GM06990 (cell line): ENCODE data around the gene PLK5.
"Not testable (repeated sequence)": the region's sequence is repeated elsewhere in the genome, so short reads cannot be mapped to it uniquely, and the experiment has no call there.

ENCODE experiments used
- DNase-seq: peaks from one replicate; pipeline ENCODE4 v3.0.0-alpha.2; 2011; ENCODE audit not compliant: insufficient read length; ENCODE audit errors: extremely low read depth
- H3K27me3 ChIP-seq: replicated peaks from 2 replicates; pipeline ENCODE4 v1.6.0; 2011; ENCODE audit warnings: low read length; ENCODE audit not compliant: control insufficient read depth, insufficient read depth
- H3K36me3 ChIP-seq: 2 replicates; pipeline ENCODE4 v1.5.1; 2011; ENCODE audit warnings: low read length; ENCODE audit not compliant: control insufficient read depth, insufficient read depth
- H3K4me3 ChIP-seq: replicated peaks from 2 replicates; pipeline ENCODE4 v1.5.1; 2011; ENCODE audit warnings: low read depth, mild to moderate bottlenecking, control low read depth, low read length
- CTCF ChIP-seq: IDR thresholded peaks from 2 replicates; pipeline ENCODE4 v1.5.1; 2011; ENCODE audit warnings: low read length, control low read depth, mild to moderate bottlenecking, inconsistent platforms; ENCODE audit not compliant: insufficient read depth, poor library complexity, severe bottlenecking

The PLK5 gene

DNA sequence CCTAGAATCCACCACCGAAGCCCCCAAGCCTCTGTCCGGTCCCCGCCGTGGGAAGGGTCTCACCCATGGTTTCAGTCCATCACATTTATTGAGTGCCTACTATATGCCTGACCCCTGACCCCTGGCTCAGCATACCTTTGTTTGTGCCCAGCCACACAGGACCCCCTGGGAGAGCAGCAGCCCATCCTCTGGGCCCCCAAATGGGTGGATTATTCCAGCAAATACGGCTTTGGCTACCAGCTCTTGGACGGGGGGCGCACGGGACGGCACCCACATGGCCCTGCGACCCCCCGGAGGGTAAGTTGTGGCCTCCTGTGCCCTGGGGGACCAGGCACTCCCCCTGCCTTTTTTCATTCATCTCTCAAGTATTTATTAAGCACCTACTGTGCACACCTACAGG is 7.7 kb downstream of the PLK5 start:
- no peak for TF ChIP-seq CTCF

GRCh38 chr19:1532003-1532402 is 8.1 kb downstream of the PLK5 start:
- no peak for TF ChIP-seq CTCF
- H3K27me3 ChIP-seq = no peaks in the 10 kb centered on the region; the same call in 1 of the 2 replicates
- no peak for DNase-seq

More for the DNA sequence above, 7.7 kb downstream of the PLK5 start:
- no peaks in the 10 kb centered on the region for H3K36me3 ChIP-seq
- no peak for DNase-seq
- no peak overlapping the region for H3K4me3 ChIP-seq
- no peaks in the 10 kb centered on the region; the same call in 1 of the 2 replicates for H3K27me3 ChIP-seq

GRCh38 chr19:1533510-1534150 is 9.8 kb downstream of the PLK5 start:
- H3K27me3 ChIP-seq = no peaks in the 10 kb centered on the region; the same call in 1 of the 2 replicates
- H3K36me3 ChIP-seq = no peaks in the 10 kb centered on the region
- no peak for DNase-seq
- TF ChIP-seq CTCF = no peak
- H3K4me3 ChIP-seq = no peak overlapping the region

More at GRCh38 chr19:1532003-1532402, 8.1 kb downstream of the PLK5 start:
- H3K36me3 ChIP-seq = no peaks in the 10 kb centered on the region
- H3K4me3 ChIP-seq = no peak overlapping the region

DNA sequence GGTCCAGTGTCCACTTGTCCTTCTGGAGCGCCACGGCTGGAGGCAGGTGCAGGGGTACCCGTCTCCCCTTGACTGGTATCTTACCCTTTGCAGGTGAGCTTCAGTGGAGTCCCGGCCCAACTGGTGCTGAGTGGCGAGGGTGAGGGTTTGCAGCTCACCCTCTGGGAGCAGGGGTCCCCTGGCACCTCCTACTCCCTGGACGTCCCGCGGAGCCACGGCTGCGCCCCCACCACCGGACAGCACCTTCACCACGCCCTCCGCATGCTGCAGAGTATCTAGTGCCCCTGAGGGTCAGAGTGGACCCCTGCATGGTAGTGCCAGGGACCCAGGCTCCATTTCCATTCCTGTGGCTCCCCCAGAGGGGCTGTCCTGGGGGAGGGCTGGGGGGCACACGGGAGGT is 11.1 kb downstream of the PLK5 start:
- Histone ChIP-seq H3K36me3 (no peaks in the 10 kb centered on the region), H3K4me3 (no peak overlapping the region), H3K27me3 (no peaks in the 10 kb centered on the region)
- TF ChIP-seq CTCF = no peak
- no peak for DNase-seq

DNA sequence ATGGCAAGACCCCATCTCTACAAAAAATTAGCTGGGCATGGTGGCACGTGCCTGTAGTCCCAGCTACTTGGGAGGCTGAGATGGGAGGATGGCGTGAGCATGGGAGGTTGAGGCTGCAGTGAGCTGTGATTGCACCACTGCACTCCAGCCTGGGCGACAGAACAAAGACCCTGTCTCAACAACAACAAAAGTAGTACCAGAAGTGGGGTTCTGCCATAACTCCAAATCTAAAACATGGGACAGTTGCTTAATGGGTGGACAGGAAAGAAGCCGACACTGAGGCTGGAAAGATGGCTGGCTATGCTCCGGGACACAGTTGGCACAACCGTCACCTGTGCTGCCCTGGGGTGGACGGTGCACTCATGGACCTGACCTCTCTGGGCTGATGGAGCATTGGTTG is 11.8 kb downstream of the PLK5 start:
- H3K36me3 ChIP-seq, H3K27me3 ChIP-seq, H3K4me3 ChIP-seq, DNase-seq: not testable (repeated sequence)

DNA sequence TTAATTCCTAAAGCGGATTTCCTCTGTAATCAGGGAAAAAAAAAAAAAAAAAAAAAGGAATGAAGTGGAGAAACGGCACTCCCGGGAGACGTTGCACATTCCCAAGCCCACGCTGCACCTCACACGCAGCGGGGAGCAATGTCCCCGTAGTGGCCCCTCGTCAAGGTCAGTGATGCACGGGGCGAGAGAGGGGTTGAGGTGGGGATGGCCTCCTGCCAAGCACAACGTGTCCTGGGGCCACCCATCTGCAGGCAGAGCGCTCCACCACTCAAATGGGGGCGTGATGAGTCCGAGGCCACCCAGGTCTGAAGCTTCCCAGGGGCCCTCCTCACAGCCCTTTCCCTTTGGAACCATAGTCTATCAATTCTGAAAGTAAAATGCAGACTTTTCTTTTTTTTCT is 15.1 kb downstream of the PLK5 start:
- no peaks in the 10 kb centered on the region for H3K36me3 ChIP-seq
- no peaks in the 10 kb centered on the region for H3K27me3 ChIP-seq
- no peak for DNase-seq
- H3K4me3 ChIP-seq = no peak overlapping the region
- TF ChIP-seq CTCF = no peak

- H3K27me3 ChIP-seq, H3K4me3 ChIP-seq, DNase-seq, H3K36me3 ChIP-seq: not testable (repeated sequence)
Observed at GRCh38 chr19:1539749-1540148, 15.9 kb downstream of the PLK5 start.
